ENCODE measurements around the gene AUTS2. TPM values are rescaled to one million over a fixed set of nuclear protein-coding genes. Genes with fewer than 3 reads are reported as not detected.
A peak's percentile ranks its signal among the peaks of the same experiment; 100 is the strongest.

The AUTS2 gene
- total RNA-seq, 1 experiment from 2014 or later: 30.1 TPM

- H3K9me3 ChIP-seq (replicated peaks): no peaks in the 10 kb centered on the region
- H3K4me1 ChIP-seq: peaks cover 3% of the 10 kb centered on the region; the same call in 1 of the 2 replicates
- no peaks in the 10 kb centered on the region for H3K36me3 ChIP-seq
- H3K4me3 ChIP-seq: no peak overlapping the region
- DNase-seq: no peak
- no peak overlapping the region for H3K27ac ChIP-seq
- H3K27me3 ChIP-seq: no peaks in the 10 kb centered on the region
These were observed 299.9 kb downstream of the AUTS2 start for GRCh38 chr7:69898189-69898588.

GRCh38 chr7:69903410-69903809, 305.1 kb downstream of the AUTS2 start:
- Histone ChIP-seq H3K36me3 (no peaks in the 10 kb centered on the region), H3K27me3 (no peaks in the 10 kb centered on the region), H3K9me3 (replicated peaks) (no peaks in the 10 kb centered on the region), H3K4me3 (no peak overlapping the region), H3K27ac (no peak overlapping the region), H3K4me1 (peaks cover 12% of the 10 kb centered on the region)
- peak in 1 of 2 experiments; percentile 34 for DNase-seq

DNA sequence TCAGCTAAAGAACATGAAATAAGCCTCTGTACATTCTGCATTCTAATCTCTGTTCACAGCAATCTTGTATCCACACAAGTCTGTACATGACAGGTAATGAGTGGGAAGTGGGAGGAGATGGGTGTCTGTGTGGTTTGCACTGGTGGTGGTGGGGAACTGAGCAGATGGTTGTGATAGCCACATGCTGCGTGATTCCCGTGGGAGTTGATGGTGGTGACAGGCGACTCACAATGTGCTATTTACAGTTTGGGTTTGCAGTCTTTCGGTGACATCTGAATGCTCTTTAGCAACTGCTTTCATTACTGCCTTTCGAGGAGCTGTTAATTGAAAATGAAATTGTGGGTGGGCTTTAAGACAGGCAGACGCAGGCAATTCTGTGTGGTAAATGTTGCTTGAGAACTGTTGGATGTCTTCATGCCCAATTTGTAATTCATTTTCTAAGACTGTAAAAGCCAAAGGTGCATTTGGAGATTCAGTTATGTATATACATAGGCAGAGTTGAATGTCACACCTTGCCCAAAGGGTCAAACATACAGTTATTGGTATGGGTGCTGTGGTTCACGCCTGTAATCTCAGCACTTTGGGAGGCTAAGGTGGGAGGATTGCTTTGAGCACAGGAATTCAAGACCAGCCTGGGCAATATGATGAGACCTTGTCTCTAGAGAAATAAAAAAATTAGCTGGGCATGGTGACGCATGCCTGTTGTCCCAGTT, 308.2 kb downstream of the AUTS2 start:
- no peak overlapping the region for H3K4me3 ChIP-seq
- H3K27ac ChIP-seq: no peak overlapping the region
- H3K4me1 ChIP-seq: peaks cover 12% of the 10 kb centered on the region
- H3K9me3 ChIP-seq (replicated peaks): peaks cover 3% of the 10 kb centered on the region; the same call in 1 of the 2 replicates
- H3K27me3 ChIP-seq: no peaks in the 10 kb centered on the region
- peak; percentile 43 to 54 for DNase-seq
- H3K36me3 ChIP-seq: no peaks in the 10 kb centered on the region

DNA sequence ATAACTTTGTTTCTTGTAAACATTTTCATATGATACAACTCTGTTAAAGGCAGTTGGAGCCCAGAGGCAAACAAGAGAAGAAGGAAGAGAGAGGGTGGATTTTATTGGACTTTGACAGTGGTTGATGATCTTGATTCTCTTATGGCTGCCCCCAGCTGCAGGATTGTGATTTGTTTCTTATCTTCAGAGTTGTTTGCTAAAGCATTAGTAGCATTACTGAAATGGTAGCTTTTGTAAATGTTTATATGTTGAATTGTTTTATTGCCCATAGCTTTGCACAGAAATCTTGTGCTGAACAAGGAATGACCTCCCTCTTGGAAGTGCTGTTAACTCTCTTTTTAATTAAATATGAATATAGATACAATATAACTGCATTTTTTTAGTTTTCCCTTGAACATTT, 309.4 kb downstream of the AUTS2 start:
- no peaks in the 10 kb centered on the region for H3K36me3 ChIP-seq
- peaks cover 12% of the 10 kb centered on the region for H3K4me1 ChIP-seq
- peaks cover 7% of the 10 kb centered on the region; the same call in 1 of the 2 replicates for H3K9me3 ChIP-seq (replicated peaks)
- H3K27ac ChIP-seq: no peak overlapping the region
- no peak overlapping the region for H3K4me3 ChIP-seq
- DNase-seq: no peak
- no peaks in the 10 kb centered on the region for H3K27me3 ChIP-seq

GRCh38 chr7:69908454-69908853, 310.2 kb downstream of the AUTS2 start:
- no peak for DNase-seq
- Histone ChIP-seq H3K36me3 (no peaks in the 10 kb centered on the region), H3K27me3 (no peaks in the 10 kb centered on the region), H3K4me1 (peaks cover 6% of the 10 kb centered on the region), H3K27ac (no peak overlapping the region), H3K4me3 (no peak overlapping the region), H3K9me3 (replicated peaks) (peaks cover 7% of the 10 kb centered on the region; the same call in 1 of the 2 replicates)

GRCh38 chr7:69910150-69910549, 311.9 kb downstream of the AUTS2 start:
- no peak for DNase-seq
- Histone ChIP-seq H3K27ac (no peak overlapping the region), H3K4me3 (no peak overlapping the region), H3K9me3 (replicated peaks) (peaks cover 7% of the 10 kb centered on the region; the same call in 1 of the 2 replicates), H3K4me1 (peaks cover 4% of the 10 kb centered on the region), H3K36me3 (no peaks in the 10 kb centered on the region), H3K27me3 (no peaks in the 10 kb centered on the region)

GRCh38 chr7:69911337-69911736, 313.1 kb downstream of the AUTS2 start:
- Histone ChIP-seq H3K9me3 (replicated peaks) (peaks cover 7% of the 10 kb centered on the region; the same call in 1 of the 2 replicates), H3K4me3 (no peak overlapping the region), H3K4me1 (peaks cover 1% of the 10 kb centered on the region), H3K27ac (no peak overlapping the region), H3K27me3 (no peaks in the 10 kb centered on the region), H3K36me3 (no peaks in the 10 kb centered on the region)
- no peak for DNase-seq

DNA sequence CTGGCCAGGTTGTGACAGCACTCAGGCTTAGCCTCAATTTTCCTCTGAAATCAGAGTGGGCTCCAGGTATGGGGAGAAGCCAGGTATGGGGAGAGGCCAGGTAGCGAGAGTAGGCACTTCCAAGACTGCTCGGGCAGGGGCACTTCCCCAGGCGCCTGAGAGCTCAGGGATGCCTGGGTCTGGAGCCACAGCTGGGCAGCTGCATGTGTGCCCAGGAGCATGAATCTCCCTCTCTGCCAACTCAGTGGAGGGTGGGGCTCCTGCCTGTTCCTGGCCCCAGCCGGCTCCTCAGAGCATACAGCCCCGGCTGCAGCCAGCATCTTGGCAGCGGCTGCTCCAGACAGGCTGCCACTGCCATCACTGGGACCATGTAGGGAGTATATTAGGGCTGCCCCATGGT, 313.9 kb downstream of the AUTS2 start:
- no peaks in the 10 kb centered on the region for H3K36me3 ChIP-seq
- H3K9me3 ChIP-seq (replicated peaks): peaks cover 7% of the 10 kb centered on the region; the same call in 1 of the 2 replicates
- H3K27me3 ChIP-seq: no peaks in the 10 kb centered on the region

DNA sequence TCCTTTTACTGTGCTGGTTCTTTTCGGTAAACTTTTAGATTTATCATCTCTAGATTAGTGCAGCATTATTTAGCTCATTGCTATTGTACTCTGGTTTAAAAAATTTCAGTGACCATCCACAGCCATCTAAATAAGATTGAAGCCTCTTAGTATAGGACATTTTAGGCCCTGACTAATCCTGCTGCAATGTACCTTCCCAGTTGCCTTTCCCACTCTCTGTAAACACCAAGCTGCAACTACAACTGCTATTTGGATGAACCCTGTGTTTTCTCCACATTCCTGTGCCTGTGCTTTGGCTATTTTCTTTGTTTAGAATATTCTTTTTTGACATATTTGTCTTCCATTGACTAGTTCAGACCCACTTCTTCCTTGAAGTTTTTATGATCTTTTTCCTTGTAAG, 314.6 kb downstream of the AUTS2 start:
- no peaks in the 10 kb centered on the region for H3K36me3 ChIP-seq
- H3K4me1 ChIP-seq: no peaks in the 10 kb centered on the region
- no peaks in the 10 kb centered on the region for H3K27me3 ChIP-seq
- H3K27ac ChIP-seq: no peak overlapping the region
- DNase-seq: no peak
- H3K9me3 ChIP-seq (replicated peaks): peaks cover 7% of the 10 kb centered on the region; the same call in 1 of the 2 replicates
- H3K4me3 ChIP-seq: no peak overlapping the region

More for the DNA sequence above, 313.9 kb downstream of the AUTS2 start:
- DNase-seq: no peak
- no peak overlapping the region for H3K4me3 ChIP-seq
- no peaks in the 10 kb centered on the region for H3K4me1 ChIP-seq
- no peak overlapping the region for H3K27ac ChIP-seq

- no peak overlapping the region for H3K4me3 ChIP-seq
- DNase-seq: no peak
These were observed 321.3 kb downstream of the AUTS2 start for GRCh38 chr7:69919426-69920111.

GRCh38 chr7:69920797-69921196, 322.5 kb downstream of the AUTS2 start:
- Histone ChIP-seq H3K36me3 (no peaks in the 10 kb centered on the region), H3K9me3 (replicated peaks) (no peaks in the 10 kb centered on the region), H3K27me3 (no peaks in the 10 kb centered on the region), H3K4me1 (no peaks in the 10 kb centered on the region; the same call in 1 of the 2 replicates), H3K27ac (no peak overlapping the region), H3K4me3 (no peak overlapping the region)
- DNase-seq: peak in 1 of 2 experiments; percentile 29

More at GRCh38 chr7:69919426-69920111, 321.3 kb downstream of the AUTS2 start:
- Histone ChIP-seq H3K4me1 (no peaks in the 10 kb centered on the region; the same call in 1 of the 2 replicates), H3K36me3 (no peaks in the 10 kb centered on the region), H3K27ac (no peak overlapping the region), H3K27me3 (no peaks in the 10 kb centered on the region), H3K9me3 (replicated peaks) (no peaks in the 10 kb centered on the region)

DNA sequence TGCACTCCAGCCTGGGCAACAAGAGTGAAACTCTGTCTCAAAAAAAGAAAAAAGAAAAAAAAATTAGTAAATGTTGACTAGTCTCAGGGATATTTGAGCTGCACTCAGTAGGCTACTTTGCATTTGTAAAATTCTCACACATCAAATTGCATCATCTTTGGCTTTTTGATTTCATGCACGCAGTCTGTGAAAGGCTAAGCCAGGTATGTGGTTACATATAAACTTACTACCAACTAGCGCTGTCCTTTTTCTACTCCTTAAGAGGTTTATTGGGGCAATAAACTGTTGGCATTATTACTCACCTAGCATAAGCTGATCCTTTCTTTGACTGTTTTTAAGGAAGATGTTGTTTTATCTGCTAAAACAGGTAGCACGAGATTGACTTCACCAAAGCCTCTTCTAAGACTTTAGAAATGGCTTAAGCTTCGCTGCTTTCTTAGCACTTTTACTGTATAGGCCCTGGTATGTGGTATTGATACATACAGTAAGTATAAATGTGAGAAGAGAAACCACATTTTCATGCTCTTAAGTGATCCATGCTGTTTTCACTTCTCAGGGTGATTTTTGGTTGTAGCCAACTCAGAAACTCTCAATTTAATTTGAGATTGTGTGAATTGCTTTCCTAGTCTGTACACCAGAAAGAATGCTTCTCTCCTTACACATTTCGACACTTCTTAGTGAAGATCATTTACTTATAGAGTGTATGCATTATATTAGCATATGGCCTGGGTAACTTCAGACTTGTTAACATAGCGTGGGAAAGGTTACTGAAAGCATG, 323.9 kb downstream of the AUTS2 start:
- Histone ChIP-seq H3K27ac (no peak overlapping the region), H3K27me3 (no peaks in the 10 kb centered on the region), H3K36me3 (no peaks in the 10 kb centered on the region), H3K4me3 (no peak overlapping the region), H3K4me1 (no peaks in the 10 kb centered on the region; the same call in 1 of the 2 replicates), H3K9me3 (replicated peaks) (no peaks in the 10 kb centered on the region)
- DNase-seq: no peak

DNA sequence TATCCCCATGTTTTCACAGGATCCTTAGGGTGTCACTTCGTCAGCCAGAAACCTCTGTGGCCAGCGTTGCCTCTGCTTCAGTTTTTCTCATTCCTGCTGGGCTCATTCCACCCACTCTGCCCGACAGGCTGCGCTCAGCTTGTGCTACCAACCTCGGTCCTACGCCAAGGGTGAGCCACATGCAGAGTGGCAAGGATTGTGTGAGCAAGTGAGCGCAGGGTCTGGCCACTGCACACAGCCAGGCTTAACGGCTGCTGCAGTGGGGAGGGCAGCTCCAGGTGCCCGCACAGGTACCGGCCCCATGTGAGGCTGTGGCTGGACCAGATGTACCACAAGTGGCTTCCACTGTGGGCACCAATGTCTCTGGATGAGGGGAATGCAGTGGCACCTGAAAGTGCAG, 329.2 kb downstream of the AUTS2 start:
- Histone ChIP-seq H3K4me1 (no peaks in the 10 kb centered on the region), H3K36me3 (no peaks in the 10 kb centered on the region), H3K27ac (no peak overlapping the region), H3K9me3 (replicated peaks) (no peaks in the 10 kb centered on the region), H3K4me3 (no peak overlapping the region), H3K27me3 (no peaks in the 10 kb centered on the region)
- DNase-seq: no peak

- H3K4me1 ChIP-seq: no peaks in the 10 kb centered on the region
- H3K36me3 ChIP-seq: no peaks in the 10 kb centered on the region
- H3K9me3 ChIP-seq (replicated peaks): no peaks in the 10 kb centered on the region
- DNase-seq: no peak
- H3K27me3 ChIP-seq: no peaks in the 10 kb centered on the region
- no peak overlapping the region for H3K27ac ChIP-seq
- no peak overlapping the region for H3K4me3 ChIP-seq
These were observed 330.3 kb downstream of the AUTS2 start for GRCh38 chr7:69928621-69929020.

- Histone ChIP-seq H3K27me3 (no peaks in the 10 kb centered on the region), H3K36me3 (no peaks in the 10 kb centered on the region), H3K9me3 (replicated peaks) (no peaks in the 10 kb centered on the region), H3K27ac (no peak overlapping the region), H3K4me3 (no peak overlapping the region), H3K4me1 (peaks cover 7% of the 10 kb centered on the region; the same call in 1 of the 2 replicates)
- DNase-seq: no peak
These were observed 331.3 kb downstream of the AUTS2 start for GRCh38 chr7:69929622-69930021.

All from SJCRH30 (cell line).